H1 (cell line): ENCODE measurements around the gene RNF123. TPM values are rescaled to one million over a fixed set of nuclear protein-coding genes. Genes with fewer than 3 reads are reported as not detected.
A peak's percentile ranks its signal among the peaks of the same experiment; 100 is the strongest.

Experiments used
- CTCF ChIA-PET: fragments of 300-600 bp; sonication (Branson Sonifier 250); formaldehyde crosslinking; loops from one replicate; lab custom pipeline; 2021; ENCODE audit not compliant: partially characterized antibody; lab: Charles Lee
- POLR2A ChIA-PET: fragments of 300-600 bp; sonication (Branson Sonifier 250); formaldehyde crosslinking; loops from one replicate; lab custom pipeline; 2021; ENCODE audit warnings: inconsistent platforms; ENCODE audit not compliant: partially characterized antibody; lab: Charles Lee
- DNase-seq, 2 experiments: peaks; one replicate each; pipeline versions ENCODE4 v3.0.0 to v3.0.0-alpha.2; 2010 to 2022; ENCODE audit warnings: low spot score in 2 of 2, low read depth in 1 of 2, mixed read lengths in 1 of 2
- FAIRE-seq: peaks from 2 replicates; lab custom pipeline; 2011; peaks lifted over from hg19 to GRCh38; lab: Jason Lieb, UNC
- H2AFZ ChIP-seq: 2 replicates; pipeline ENCODE4 v1.8.1; 2012; ENCODE audit warnings: low read length, inconsistent platforms
- H2AK5ac ChIP-seq: 2 replicates; pipeline ENCODE4 v1.6.1; 2013; ENCODE audit warnings: low read depth, low read length
- H2BK120ac ChIP-seq: replicated peaks from 2 replicates; pipeline ENCODE3; 2013; ENCODE audit warnings: low read depth, low read length, inconsistent platforms
- H2BK12ac ChIP-seq: 2 replicates; pipeline ENCODE4 v1.6.1; 2013; ENCODE audit warnings: low read depth, low read length
- H2BK15ac ChIP-seq: 2 replicates; pipeline ENCODE4 v1.6.1; 2013; ENCODE audit warnings: low read length
- H2BK20ac ChIP-seq: 2 replicates; pipeline ENCODE4 v1.6.1; 2013; ENCODE audit warnings: low read length
- H2BK5ac ChIP-seq: 2 replicates; pipeline ENCODE4 v1.6.1; 2013; ENCODE audit warnings: low read depth, low read length
- H3K14ac ChIP-seq: 2 replicates; pipeline ENCODE4 v1.6.1; 2013; ENCODE audit warnings: inconsistent platforms; ENCODE audit not compliant: insufficient read length
- H3K18ac ChIP-seq: 2 replicates; pipeline ENCODE4 v1.6.1; 2013; ENCODE audit warnings: low read length; ENCODE audit errors: extremely low read depth
- H3K23ac ChIP-seq: 2 replicates; pipeline ENCODE4 v1.6.1; 2013; ENCODE audit warnings: inconsistent platforms; ENCODE audit not compliant: insufficient read length
- H3K23me2 ChIP-seq: 2 replicates; pipeline ENCODE4 v1.6.1; 2013; ENCODE audit warnings: low read depth, low read length
- H3K27ac ChIP-seq: 2 replicates; pipeline ENCODE4 v1.6.1; 2011; ENCODE audit warnings: low read depth, low read length, inconsistent platforms
- H3K27me3 ChIP-seq, 4 experiments: replicated peaks in 1 of 4; 1 replicate in 1 of 4; 2 replicates in 3 of 4; pipeline versions ENCODE4 v1.6.1 to v1.8.1; 2011 to 2013; ENCODE audit warnings: low read length in 3 of 4, mild to moderate bottlenecking in 3 of 4, inconsistent platforms in 2 of 4, mixed read lengths in 2 of 4, moderate library complexity in 1 of 4; ENCODE audit not compliant: control insufficient read depth in 3 of 4, insufficient read depth in 3 of 4; ENCODE audit errors: extremely low read depth in 1 of 4
- H3K36me3 ChIP-seq, 4 experiments: 2 replicates each; pipeline versions ENCODE4 v1.6.1 to v1.8.1; 2011 to 2013; ENCODE audit warnings: mild to moderate bottlenecking in 4 of 4, low read length in 3 of 4, moderate library complexity in 2 of 4, control low read depth in 1 of 4, inconsistent platforms in 1 of 4; ENCODE audit not compliant: insufficient read depth in 4 of 4, control insufficient read depth in 2 of 4
- H3K4ac ChIP-seq: replicated peaks from 2 replicates; pipeline ENCODE3; 2013; ENCODE audit warnings: low read length, low read depth, mixed read lengths, inconsistent platforms; ENCODE audit not compliant: insufficient read length
- H3K4me1 ChIP-seq, 4 experiments: replicated peaks in 1 of 4; 1 replicate in 1 of 4; 2 replicates in 3 of 4; pipeline versions ENCODE4 v1.6.1 to v1.8.1; 2011 to 2013; ENCODE audit warnings: low read length in 3 of 4, inconsistent platforms in 2 of 4, mixed read lengths in 1 of 4; ENCODE audit not compliant: insufficient read depth in 4 of 4, control insufficient read depth in 3 of 4
- H3K4me2 ChIP-seq, 2 experiments: 2 replicates each; pipeline versions ENCODE4 v1.6.1 to v1.8.1; 2011 to 2013; ENCODE audit warnings: low read depth in 2 of 2, low read length in 2 of 2, control low read depth in 1 of 2, inconsistent platforms in 1 of 2, mild to moderate bottlenecking in 1 of 2; ENCODE audit not compliant: insufficient read depth in 1 of 2
- H3K4me3 ChIP-seq, 4 experiments: fragments of 200-600, 300-600 bp in 1 of 4; sonication (generic), shearing (Covaris generic), sonication (Bioruptor Twin) in 1 of 4; 2 replicates each; pipeline versions ENCODE4 v1.5.1 to v1.8.1; 2011 to 2016; ENCODE audit warnings: low read length in 4 of 4, low read depth in 3 of 4, control low read depth in 2 of 4, inconsistent platforms in 2 of 4, mild to moderate bottlenecking in 2 of 4, mixed read lengths in 1 of 4, moderate library complexity in 1 of 4; ENCODE audit not compliant: insufficient read depth in 2 of 4; ENCODE audit errors: extremely low read depth in 1 of 4
- H3K56ac ChIP-seq: replicated peaks from 2 replicates; pipeline ENCODE3; 2013; ENCODE audit warnings: low read depth, mild to moderate bottlenecking, mixed read lengths, low read length, inconsistent platforms; ENCODE audit not compliant: insufficient read length
- H3K79me1 ChIP-seq: 2 replicates; pipeline ENCODE4 v1.6.1; 2013; ENCODE audit warnings: low read depth, low read length, control low read depth
- H3K79me2 ChIP-seq, 2 experiments: 2 replicates each; pipeline versions ENCODE4 v1.6.1 to v1.8.1; 2012 to 2013; ENCODE audit warnings: low read length in 2 of 2, mild to moderate bottlenecking in 2 of 2, inconsistent platforms in 1 of 2; ENCODE audit not compliant: insufficient read depth in 2 of 2, control insufficient read depth in 1 of 2
- H3K9ac ChIP-seq, 4 experiments: replicated peaks in 1 of 4; 1 replicate in 1 of 4; 2 replicates in 3 of 4; pipeline versions ENCODE4 v1.6.1 to v1.8.1; 2011 to 2013; ENCODE audit warnings: low read depth in 3 of 4, low read length in 3 of 4, control low read depth in 2 of 4, mild to moderate bottlenecking in 2 of 4, moderate library complexity in 2 of 4, inconsistent platforms in 1 of 4; ENCODE audit errors: extremely low read depth in 1 of 4
- H3K9me3 ChIP-seq, 2 experiments: 2 replicates each; pipeline versions ENCODE4 v1.6.1 to v1.8.1; 2012 to 2013; ENCODE audit warnings: mild to moderate bottlenecking in 2 of 2, moderate library complexity in 2 of 2, control low read depth in 1 of 2, inconsistent platforms in 1 of 2, low read depth in 1 of 2, low read length in 1 of 2, mixed read lengths in 1 of 2; ENCODE audit not compliant: insufficient read depth in 2 of 2
- H4K20me1 ChIP-seq, 2 experiments: replicated peaks in 1 of 2; 2 replicates each; pipeline versions ENCODE3 to v1.8.1; 2011 to 2013; ENCODE audit warnings: inconsistent platforms in 2 of 2, low read length in 2 of 2, mild to moderate bottlenecking in 1 of 2; ENCODE audit not compliant: insufficient read depth in 2 of 2, control insufficient read depth in 1 of 2
- H4K5ac ChIP-seq: 2 replicates; pipeline ENCODE4 v1.6.1; 2013; ENCODE audit warnings: low read length, low read depth, mixed read lengths, inconsistent platforms; ENCODE audit not compliant: insufficient read length
- H4K8ac ChIP-seq: 2 replicates; pipeline ENCODE4 v1.8.0; 2013; ENCODE audit warnings: mild to moderate bottlenecking, moderate library complexity, low read length, inconsistent platforms; ENCODE audit not compliant: insufficient read depth; ENCODE audit errors: extremely low read depth
- H4K91ac ChIP-seq: replicated peaks from 2 replicates; pipeline ENCODE3; 2013; ENCODE audit warnings: low read length, mixed read lengths, inconsistent platforms; ENCODE audit not compliant: insufficient read length
- BACH1 ChIP-seq: IDR thresholded peaks from 2 replicates; pipeline ENCODE4 v1.6.1; 2012; ENCODE audit warnings: low read length, improper control_type of control experiment
- POLR2AphosphoS5 ChIP-seq: IDR thresholded peaks from 2 replicates; pipeline ENCODE4 v1.6.1; 2011; ENCODE audit warnings: low read depth, low read length
- WGBS, 2 experiments: shearing (Covaris generic) in 1 of 2; methylation state at CpG; one replicate each; pipeline versions ENCODE4 v1.1.6 to v1.1.7; 2013 to 2015; ENCODE audit warnings: low lambda C conversion rate in 2 of 2, mixed read lengths in 2 of 2, inconsistent platforms in 1 of 2, low coverage in 1 of 2, missing lambda C conversion rate in 1 of 2; ENCODE audit not compliant: insufficient replicate concordance in 2 of 2, insufficient coverage in 1 of 2, insufficient read length in 1 of 2; ENCODE audit errors: extremely low coverage in 1 of 2, missing lambda C conversion rate in 1 of 2; 5-methylcytosine and 5-hydroxymethylcytosine counted together
- polyA plus RNA-seq, 7 experiments: library from polyadenylated mRNA; depleted of rRNA in 3 of 7; stranded (reverse) in 5 of 7; unstranded in 2 of 7; fragments of >200 nt in 5 of 7; fragments of 200-250 nt in 2 of 7; gene quantifications; 1 replicate in 5 of 7; 2 replicates in 1 of 7; 4 replicates in 1 of 7; pipeline versions ENCODE4 v1.2.1 to v1.2.3, GENCODE V29; 2011 to 2013; ENCODE audit warnings: missing spikeins in 2 of 7, mixed read lengths in 2 of 7
- total RNA-seq: library from RNA; stranded (reverse); fragmentation: NEBNext Ultra II Directional; extraction: Animal tissue kit (Norgen Biotek cat#: 25700); gene quantifications from 2 replicates; pipeline ENCODE4 v1.2.1, GENCODE V29; 2021

RNF123 gene
- total and polyA plus RNA-seq, 2 of the 8 experiments (the other 6 are each of a cell fraction or from before 2014, with no cell fraction given) = 30.5 to 57.7 TPM

- Histone ChIP-seq H3K14ac (no peak overlapping the region), H3K23me2 (peaks cover 9% of the 10 kb centered on the region; the same call in 1 of the 2 replicates), H3K79me2 (no peaks in the 10 kb centered on the region), H3K56ac (no peak overlapping the region), H3K23ac (no peak overlapping the region), H3K9me3 (no peaks in the 10 kb centered on the region), H4K8ac (peak overlapping the region; percentile 15; the same call in 1 of the 2 replicates), H3K4ac (no peak overlapping the region), H2BK20ac (no peak overlapping the region), H4K5ac (no peak overlapping the region), H3K4me2 (no peak overlapping the region), H2BK120ac (no peak overlapping the region), H3K9ac (no peak overlapping the region), H3K4me3 (no peak overlapping the region), H4K91ac (no peak overlapping the region), H2BK12ac (no peak overlapping the region), H4K20me1 (peaks cover 5 to 20% of the 10 kb centered on the region in 2 experiments), H3K36me3 (peaks cover 4 to 8% (median 7%) of the 10 kb centered on the region in 4 experiments; a peak in 4 of 8 replicates), H3K27me3 (no peaks in the 10 kb centered on the region), H2BK5ac (no peak overlapping the region), H2AFZ (no peak overlapping the region), H3K4me1 (peaks cover 0 to 12% (median 9%) of the 10 kb centered on the region in 4 experiments; a peak in 5 of 7 replicates), H3K79me1 (no peaks in the 10 kb centered on the region), H3K27ac (no peak overlapping the region), H2AK5ac (no peak overlapping the region), H2BK15ac (no peak overlapping the region), H3K18ac (no peak overlapping the region)
- POLR2A ChIA-PET = interaction anchor here (0.6 to 7.3 kb wide), 5 partner anchors 8 to 1007 kb away, joined by 3 to 57 read pairs (median 4); no protein-coding TSS in a partner anchor
- FAIRE-seq (no peak), DNase-seq (no peak)
- WGBS, 2 experiments = 94% methylated on average over 12 of the region's 16 CpGs; no CpG with 5 or more reads in 1 of the 2 experiments
- TF ChIP-seq BACH1 = no peak
- TF ChIP-seq POLR2AphosphoS5 = 0 out of 2 replicates have a peak, but pooled peaks have one; percentile 19
- CTCF ChIA-PET = interaction anchor here (1.1 to 7.8 kb wide), 3 partner anchors 9 to 82 kb away, joined by 3 to 127 read pairs (median 11); no protein-coding TSS in a partner anchor
These were observed 27.4 kb downstream of the RNF123 start for GRCh38 chr3:49716691-49717210.
